NOMO-1 (cell line): Measurements from ENCODE around the gene BST1.
"Not testable (repeated sequence)": the region's sequence is repeated elsewhere in the genome, so short reads cannot be mapped to it uniquely, and the experiment has no call there.

Experiments used
- DNase-seq, 2 experiments: peaks; one replicate each; lab custom pipeline; 2025; ENCODE audit not compliant: unreplicated experiment in 2 of 2; lab: John Stamatoyannopoulos, UW

BST1 gene

GRCh38 chr4:15740764-15741404, 38.0 kb downstream of the BST1 start:
- DNase-seq, result peak; percentile 35 to 65

- no peak for DNase-seq
Observed at GRCh38 chr4:15742083-15742582, 39.3 kb downstream of the BST1 start.

- DNase-seq, result no peak
Observed at GRCh38 chr4:15742637-15743036, 39.8 kb downstream of the BST1 start.

- no peak for DNase-seq
Observed at GRCh38 chr4:15744016-15744545, 41.2 kb downstream of the BST1 start.

DNA sequence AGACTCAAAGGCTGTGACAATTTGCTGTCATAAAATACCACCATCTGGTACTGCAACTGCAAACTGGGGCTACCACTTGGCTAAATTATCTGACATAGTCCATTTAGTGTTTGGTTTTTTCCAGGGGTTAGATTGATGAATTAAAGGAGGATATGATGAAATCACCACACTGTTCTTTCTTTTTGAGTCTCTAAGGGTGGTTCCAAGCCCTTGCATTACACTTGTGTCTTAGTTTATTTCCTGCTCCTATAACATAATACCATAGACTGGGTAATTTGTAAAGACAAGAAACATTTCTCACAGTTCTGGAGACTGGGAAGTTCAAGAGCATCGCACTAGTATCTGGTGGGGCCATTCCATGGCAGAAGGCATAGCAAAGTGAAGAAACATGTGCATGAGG, 43.2 kb downstream of the BST1 start:
- DNase-seq, result no peak

- no peak for DNase-seq
Observed at GRCh38 chr4:15749001-15749400, 46.1 kb downstream of the BST1 start.

DNA sequence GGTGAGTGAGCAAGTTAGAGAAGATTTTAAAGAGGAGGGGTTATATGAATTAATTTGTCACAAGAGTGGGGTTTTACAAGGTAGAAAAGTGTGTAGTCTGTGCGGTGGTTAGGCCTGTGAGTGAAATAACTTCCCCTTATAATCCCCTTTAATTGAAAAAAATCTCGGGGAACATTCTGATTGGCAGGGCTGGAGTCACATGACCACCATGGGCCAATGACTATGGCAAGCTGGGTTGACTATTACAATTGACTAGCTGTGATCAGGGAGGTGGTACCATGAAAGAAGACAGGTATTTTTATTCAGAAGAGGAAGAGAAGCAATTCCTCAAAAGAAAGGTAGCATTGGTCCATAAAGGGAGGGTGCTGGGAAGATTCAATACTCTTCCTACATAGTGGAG, 48.3 kb downstream of the BST1 start:
- no peak for DNase-seq

- no peak for DNase-seq
Observed at GRCh38 chr4:15753081-15753480, 50.2 kb downstream of the BST1 start.

DNA sequence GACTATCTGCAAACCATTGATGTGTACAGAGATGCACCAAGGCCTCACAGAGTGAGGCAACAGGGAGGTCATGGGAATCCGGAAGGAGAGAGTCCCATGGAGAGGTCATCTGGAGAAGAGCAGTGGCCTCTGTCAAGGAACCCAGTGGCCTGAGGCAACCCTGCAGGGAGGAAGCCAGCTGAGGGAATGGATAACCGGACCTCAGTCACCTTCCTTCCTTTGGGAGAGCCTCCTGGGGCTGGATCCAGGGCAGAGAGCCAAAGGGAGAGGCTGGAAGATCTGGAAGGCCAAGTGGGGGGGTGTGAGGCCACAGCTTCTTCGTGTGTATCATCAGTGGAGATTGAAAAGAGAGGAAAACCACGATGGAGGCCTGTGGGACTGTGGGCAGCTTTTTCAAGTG, 50.9 kb downstream of the BST1 start:
- DNase-seq, result no peak

GRCh38 chr4:15754323-15754722, 51.5 kb downstream of the BST1 start:
- peak; percentile 2 to 12 for DNase-seq

- no peak for DNase-seq
Observed at GRCh38 chr4:15755321-15756155, 52.7 kb downstream of the BST1 start.

DNA sequence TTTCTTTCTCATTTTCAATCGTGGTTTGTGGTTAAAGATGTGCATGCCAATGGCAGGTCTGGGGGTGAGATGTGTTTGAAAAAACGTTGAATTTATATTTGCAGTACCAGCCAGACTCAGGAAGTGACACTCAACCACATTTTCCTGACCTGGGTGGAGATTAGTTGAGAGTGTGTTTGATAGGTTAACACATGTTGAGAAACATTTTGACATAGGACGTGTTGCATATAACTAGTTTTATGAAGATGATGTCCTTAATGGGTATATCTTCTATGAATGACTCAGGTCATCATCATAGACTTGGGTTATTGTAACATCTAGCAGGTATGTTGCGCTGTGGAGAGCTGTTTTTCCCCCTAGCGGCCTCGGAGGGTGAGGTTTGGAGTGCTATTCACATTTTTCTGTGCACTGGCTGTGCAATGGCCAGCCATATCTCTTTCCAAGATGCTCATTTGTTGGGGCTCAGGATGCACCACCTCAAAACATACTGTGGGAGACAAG, 53.5 kb downstream of the BST1 start:
- DNase-seq, result peak; percentile 84 to 98

DNA sequence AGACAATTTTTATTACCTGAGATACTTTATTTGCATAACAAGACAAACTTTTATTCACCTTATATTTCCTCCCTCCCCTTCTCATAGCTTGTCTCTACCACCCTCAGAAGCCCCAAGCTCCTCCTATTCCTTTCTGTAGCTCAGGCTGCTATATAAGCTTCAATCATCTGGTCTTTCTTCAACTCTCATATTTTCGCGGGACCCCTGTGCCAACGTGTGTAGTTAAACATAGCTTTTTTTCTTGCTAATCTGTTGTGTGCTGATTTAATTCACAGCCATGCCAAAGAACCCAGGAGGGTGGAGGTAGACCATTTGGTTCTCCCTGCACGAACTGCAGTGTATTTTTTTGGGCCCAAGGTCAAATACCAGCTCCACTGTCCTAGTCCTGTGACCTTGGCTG, 54.2 kb downstream of the BST1 start:
- DNase-seq, result no peak

GRCh38 chr4:15758294-15758693, 55.4 kb downstream of the BST1 start:
- DNase-seq, result no peak

DNA sequence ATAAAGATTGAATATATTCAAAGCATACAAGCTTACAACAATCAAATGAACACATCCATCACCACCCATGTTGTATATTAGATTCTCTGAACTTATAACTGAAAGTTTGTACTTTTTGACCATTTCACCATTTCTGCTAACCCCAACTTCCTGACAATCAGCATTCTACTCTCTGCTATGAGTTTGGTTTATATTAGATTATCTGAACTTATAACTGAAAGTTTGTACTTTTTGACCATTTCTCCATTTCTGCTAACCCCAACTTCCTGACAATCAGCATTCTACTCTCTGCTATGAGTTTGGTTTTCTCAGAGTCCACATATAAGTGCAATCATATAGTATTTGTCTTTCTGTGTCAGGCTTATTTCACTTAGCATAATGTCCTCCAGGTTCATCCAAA, 59.6 kb downstream of the BST1 start:
- not testable (repeated sequence) for DNase-seq

- DNase-seq, result no peak
Observed at GRCh38 chr4:15765391-15765790, 62.5 kb downstream of the BST1 start.

DNA sequence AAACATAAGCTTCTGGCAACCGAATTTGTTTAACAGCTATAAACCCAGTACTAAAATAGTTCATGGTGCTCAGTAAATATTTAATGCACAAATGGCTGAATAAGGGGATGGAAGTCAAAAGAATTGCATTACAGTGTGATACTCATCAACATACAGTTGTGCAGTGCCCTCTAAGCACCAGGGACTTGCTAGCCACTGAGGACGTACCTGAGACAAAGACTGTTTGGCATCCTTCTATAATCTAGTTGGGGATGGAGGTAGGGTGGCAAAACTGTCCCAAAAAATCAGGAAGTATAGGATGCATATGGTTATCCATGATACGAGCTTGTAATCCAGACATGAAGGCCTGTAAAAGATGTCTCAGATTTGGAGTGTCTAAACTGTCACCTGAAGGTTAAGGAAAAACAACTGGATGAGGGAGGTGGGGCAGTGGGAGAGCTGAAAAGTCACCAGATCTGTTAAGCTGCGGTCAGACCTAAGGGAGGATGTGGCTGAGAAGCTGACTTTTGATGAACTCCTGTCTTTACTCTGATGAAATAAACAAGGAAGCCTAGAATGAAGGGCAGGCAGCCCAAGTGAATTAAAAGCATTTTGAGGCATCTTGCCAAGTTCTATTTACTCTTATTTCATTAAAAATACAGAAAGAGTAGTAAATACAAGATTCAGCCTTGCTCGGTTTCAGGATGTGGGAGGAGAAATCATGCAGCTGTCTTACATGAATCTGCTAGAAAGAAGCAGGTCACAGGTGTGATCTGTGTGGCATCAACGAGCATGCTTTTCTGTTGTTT, 63.2 kb downstream of the BST1 start:
- peak in 1 of 2 experiments; percentile 10 for DNase-seq

DNA sequence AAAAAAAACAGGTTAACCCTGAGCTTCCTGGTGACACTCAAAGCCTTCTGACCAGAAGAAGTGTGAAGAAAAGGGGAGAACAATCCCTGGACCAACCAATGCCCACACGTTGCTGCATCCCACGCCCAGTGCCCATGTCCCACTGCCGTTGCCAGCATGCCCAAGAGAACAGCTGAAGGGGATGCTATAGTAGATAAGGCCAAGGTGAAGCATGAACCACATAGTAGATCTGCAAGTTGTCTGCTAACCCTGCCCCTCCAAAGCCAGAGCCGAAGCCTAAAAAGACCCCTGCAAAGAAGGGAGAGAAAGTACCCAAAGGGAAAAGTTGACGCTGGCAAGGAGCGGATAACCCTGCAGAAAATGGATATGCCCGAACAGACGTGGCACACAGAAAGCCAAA, 64.0 kb downstream of the BST1 start:
- no peak for DNase-seq

DNA sequence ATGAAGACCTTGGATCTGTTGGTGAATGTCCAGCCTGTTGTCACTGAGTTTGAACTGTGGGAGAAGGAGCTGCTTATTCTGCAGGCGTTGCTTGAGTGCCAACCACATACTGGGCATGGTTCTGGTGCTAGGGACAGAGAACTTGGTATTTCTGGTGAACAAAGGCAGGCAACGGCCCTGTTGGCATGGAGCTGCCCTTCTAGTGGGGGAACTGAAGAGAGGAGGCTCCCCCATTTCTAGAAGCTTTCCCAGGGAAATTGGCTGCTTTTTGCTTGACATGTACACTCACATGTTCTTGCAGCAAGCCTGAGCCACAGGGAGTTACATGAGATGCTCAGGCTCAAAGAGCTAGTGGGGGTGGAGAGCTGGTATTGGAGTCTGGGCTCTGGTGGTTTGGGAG, 66.3 kb downstream of the BST1 start:
- no peak for DNase-seq

DNA sequence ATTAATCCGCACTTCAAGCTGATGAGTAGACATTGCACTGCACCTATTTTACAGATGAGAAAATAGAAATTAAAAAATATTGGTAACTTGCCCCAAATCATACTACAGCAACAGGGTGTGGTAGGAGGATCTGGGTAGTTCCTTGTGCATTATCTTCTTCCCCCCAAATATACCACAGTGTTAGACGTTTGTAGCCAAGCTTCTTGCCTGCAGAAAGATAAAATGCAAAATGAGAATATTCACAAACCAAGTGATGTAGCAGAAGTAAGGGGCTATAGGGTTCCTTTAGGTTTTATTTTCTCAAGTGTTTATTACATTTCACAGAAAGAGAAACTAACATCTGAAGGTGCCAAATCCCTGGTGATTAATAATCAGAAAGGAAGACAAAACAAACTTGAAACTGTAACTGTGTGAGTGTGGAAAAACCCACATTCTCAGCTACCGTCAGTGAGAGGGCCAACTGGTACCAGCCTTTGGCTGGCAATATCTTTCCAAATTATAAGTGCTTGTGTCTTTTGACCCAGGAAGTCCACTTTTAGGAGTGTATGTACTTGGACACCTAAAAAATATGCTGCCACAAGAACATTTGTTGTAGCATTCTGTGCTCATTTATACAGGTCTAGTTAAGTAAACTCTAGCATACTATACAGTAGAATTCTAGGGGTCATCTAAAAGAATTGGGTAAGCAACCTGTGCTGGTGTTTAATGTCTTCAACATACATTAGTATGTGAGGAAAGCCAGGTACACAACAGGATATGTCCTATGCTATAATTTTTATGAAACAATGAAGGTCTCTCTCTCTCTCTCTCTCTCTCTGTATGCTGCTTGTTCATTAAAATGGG, 68.6 kb downstream of the BST1 start:
- no peak for DNase-seq
